H1 (cell line): ENCODE measurements around the gene TTC34. TPM values are rescaled to one million over a fixed set of nuclear protein-coding genes. Genes with fewer than 3 reads are reported as not detected.

Experiments
- CTCF ChIA-PET: fragments of 300-600 bp; sonication (Branson Sonifier 250); formaldehyde crosslinking; loops from one replicate; lab custom pipeline; 2021; ENCODE audit not compliant: partially characterized antibody; lab: Charles Lee
- POLR2A ChIA-PET: fragments of 300-600 bp; sonication (Branson Sonifier 250); formaldehyde crosslinking; loops from one replicate; lab custom pipeline; 2021; ENCODE audit warnings: inconsistent platforms; ENCODE audit not compliant: partially characterized antibody; lab: Charles Lee
- DNase-seq, 2 experiments: peaks; one replicate each; pipeline versions ENCODE4 v3.0.0 to v3.0.0-alpha.2; 2010 to 2022; ENCODE audit warnings: low spot score in 2 of 2, low read depth in 1 of 2, mixed read lengths in 1 of 2
- FAIRE-seq: peaks from 2 replicates; lab custom pipeline; 2011; peaks lifted over from hg19 to GRCh38; lab: Jason Lieb, UNC
- H2AFZ ChIP-seq: 2 replicates; pipeline ENCODE4 v1.8.1; 2012; ENCODE audit warnings: low read length, inconsistent platforms
- H2AK5ac ChIP-seq: 2 replicates; pipeline ENCODE4 v1.6.1; 2013; ENCODE audit warnings: low read depth, low read length
- H2BK120ac ChIP-seq: replicated peaks from 2 replicates; pipeline ENCODE3; 2013; ENCODE audit warnings: low read depth, low read length, inconsistent platforms
- H2BK12ac ChIP-seq: 2 replicates; pipeline ENCODE4 v1.6.1; 2013; ENCODE audit warnings: low read depth, low read length
- H2BK15ac ChIP-seq: 2 replicates; pipeline ENCODE4 v1.6.1; 2013; ENCODE audit warnings: low read length
- H2BK20ac ChIP-seq: 2 replicates; pipeline ENCODE4 v1.6.1; 2013; ENCODE audit warnings: low read length
- H2BK5ac ChIP-seq: 2 replicates; pipeline ENCODE4 v1.6.1; 2013; ENCODE audit warnings: low read depth, low read length
- H3K14ac ChIP-seq: 2 replicates; pipeline ENCODE4 v1.6.1; 2013; ENCODE audit warnings: inconsistent platforms; ENCODE audit not compliant: insufficient read length
- H3K18ac ChIP-seq: 2 replicates; pipeline ENCODE4 v1.6.1; 2013; ENCODE audit warnings: low read length; ENCODE audit errors: extremely low read depth
- H3K23ac ChIP-seq: 2 replicates; pipeline ENCODE4 v1.6.1; 2013; ENCODE audit warnings: inconsistent platforms; ENCODE audit not compliant: insufficient read length
- H3K23me2 ChIP-seq: 2 replicates; pipeline ENCODE4 v1.6.1; 2013; ENCODE audit warnings: low read depth, low read length
- H3K27ac ChIP-seq: 2 replicates; pipeline ENCODE4 v1.6.1; 2011; ENCODE audit warnings: low read depth, low read length, inconsistent platforms
- H3K27me3 ChIP-seq, 4 experiments: replicated peaks in 1 of 4; 1 replicate in 1 of 4; 2 replicates in 3 of 4; pipeline versions ENCODE4 v1.6.1 to v1.8.1; 2011 to 2013; ENCODE audit warnings: low read length in 3 of 4, mild to moderate bottlenecking in 3 of 4, inconsistent platforms in 2 of 4, mixed read lengths in 2 of 4, moderate library complexity in 1 of 4; ENCODE audit not compliant: control insufficient read depth in 3 of 4, insufficient read depth in 3 of 4; ENCODE audit errors: extremely low read depth in 1 of 4
- H3K36me3 ChIP-seq, 4 experiments: 2 replicates each; pipeline versions ENCODE4 v1.6.1 to v1.8.1; 2011 to 2013; ENCODE audit warnings: mild to moderate bottlenecking in 4 of 4, low read length in 3 of 4, moderate library complexity in 2 of 4, control low read depth in 1 of 4, inconsistent platforms in 1 of 4; ENCODE audit not compliant: insufficient read depth in 4 of 4, control insufficient read depth in 2 of 4
- H3K4ac ChIP-seq: replicated peaks from 2 replicates; pipeline ENCODE3; 2013; ENCODE audit warnings: low read length, low read depth, mixed read lengths, inconsistent platforms; ENCODE audit not compliant: insufficient read length
- H3K4me1 ChIP-seq, 4 experiments: replicated peaks in 1 of 4; 1 replicate in 1 of 4; 2 replicates in 3 of 4; pipeline versions ENCODE4 v1.6.1 to v1.8.1; 2011 to 2013; ENCODE audit warnings: low read length in 3 of 4, inconsistent platforms in 2 of 4, mixed read lengths in 1 of 4; ENCODE audit not compliant: insufficient read depth in 4 of 4, control insufficient read depth in 3 of 4
- H3K4me2 ChIP-seq, 2 experiments: 2 replicates each; pipeline versions ENCODE4 v1.6.1 to v1.8.1; 2011 to 2013; ENCODE audit warnings: low read depth in 2 of 2, low read length in 2 of 2, control low read depth in 1 of 2, inconsistent platforms in 1 of 2, mild to moderate bottlenecking in 1 of 2; ENCODE audit not compliant: insufficient read depth in 1 of 2
- H3K4me3 ChIP-seq, 4 experiments: fragments of 200-600, 300-600 bp in 1 of 4; sonication (generic), shearing (Covaris generic), sonication (Bioruptor Twin) in 1 of 4; 2 replicates each; pipeline versions ENCODE4 v1.5.1 to v1.8.1; 2011 to 2016; ENCODE audit warnings: low read length in 4 of 4, low read depth in 3 of 4, control low read depth in 2 of 4, inconsistent platforms in 2 of 4, mild to moderate bottlenecking in 2 of 4, mixed read lengths in 1 of 4, moderate library complexity in 1 of 4; ENCODE audit not compliant: insufficient read depth in 2 of 4; ENCODE audit errors: extremely low read depth in 1 of 4
- H3K56ac ChIP-seq: replicated peaks from 2 replicates; pipeline ENCODE3; 2013; ENCODE audit warnings: low read depth, mild to moderate bottlenecking, mixed read lengths, low read length, inconsistent platforms; ENCODE audit not compliant: insufficient read length
- H3K79me1 ChIP-seq: 2 replicates; pipeline ENCODE4 v1.6.1; 2013; ENCODE audit warnings: low read depth, low read length, control low read depth
- H3K79me2 ChIP-seq, 2 experiments: 2 replicates each; pipeline versions ENCODE4 v1.6.1 to v1.8.1; 2012 to 2013; ENCODE audit warnings: low read length in 2 of 2, mild to moderate bottlenecking in 2 of 2, inconsistent platforms in 1 of 2; ENCODE audit not compliant: insufficient read depth in 2 of 2, control insufficient read depth in 1 of 2
- H3K9ac ChIP-seq, 4 experiments: replicated peaks in 1 of 4; 1 replicate in 1 of 4; 2 replicates in 3 of 4; pipeline versions ENCODE4 v1.6.1 to v1.8.1; 2011 to 2013; ENCODE audit warnings: low read depth in 3 of 4, low read length in 3 of 4, control low read depth in 2 of 4, mild to moderate bottlenecking in 2 of 4, moderate library complexity in 2 of 4, inconsistent platforms in 1 of 4; ENCODE audit errors: extremely low read depth in 1 of 4
- H3K9me3 ChIP-seq, 2 experiments: 2 replicates each; pipeline versions ENCODE4 v1.6.1 to v1.8.1; 2012 to 2013; ENCODE audit warnings: mild to moderate bottlenecking in 2 of 2, moderate library complexity in 2 of 2, control low read depth in 1 of 2, inconsistent platforms in 1 of 2, low read depth in 1 of 2, low read length in 1 of 2, mixed read lengths in 1 of 2; ENCODE audit not compliant: insufficient read depth in 2 of 2
- H4K20me1 ChIP-seq, 2 experiments: replicated peaks in 1 of 2; 2 replicates each; pipeline versions ENCODE3 to v1.8.1; 2011 to 2013; ENCODE audit warnings: inconsistent platforms in 2 of 2, low read length in 2 of 2, mild to moderate bottlenecking in 1 of 2; ENCODE audit not compliant: insufficient read depth in 2 of 2, control insufficient read depth in 1 of 2
- H4K5ac ChIP-seq: 2 replicates; pipeline ENCODE4 v1.6.1; 2013; ENCODE audit warnings: low read length, low read depth, mixed read lengths, inconsistent platforms; ENCODE audit not compliant: insufficient read length
- H4K8ac ChIP-seq: 2 replicates; pipeline ENCODE4 v1.8.0; 2013; ENCODE audit warnings: mild to moderate bottlenecking, moderate library complexity, low read length, inconsistent platforms; ENCODE audit not compliant: insufficient read depth; ENCODE audit errors: extremely low read depth
- H4K91ac ChIP-seq: replicated peaks from 2 replicates; pipeline ENCODE3; 2013; ENCODE audit warnings: low read length, mixed read lengths, inconsistent platforms; ENCODE audit not compliant: insufficient read length
- ATF3 ChIP-seq: IDR thresholded peaks from 2 replicates; pipeline ENCODE4 v1.6.1; 2011; ENCODE audit warnings: low read depth, mild to moderate bottlenecking, low read length; ENCODE audit not compliant: insufficient read depth
- BACH1 ChIP-seq: IDR thresholded peaks from 2 replicates; pipeline ENCODE4 v1.6.1; 2012; ENCODE audit warnings: low read length, improper control_type of control experiment
- CREB1 ChIP-seq: IDR thresholded peaks from 2 replicates; pipeline ENCODE4 v1.6.1; 2012; ENCODE audit warnings: inconsistent platforms
- E2F6 ChIP-seq: IDR thresholded peaks from 2 replicates; pipeline ENCODE4 v1.6.1; 2012; ENCODE audit warnings: inconsistent platforms
- EZH2 ChIP-seq: fragments of 200-600 bp; sonication (generic); IDR thresholded peaks from 2 replicates; pipeline ENCODE4 v1.7.1; 2012; ENCODE audit warnings: low read depth, mild to moderate bottlenecking, moderate library complexity, low read length, inconsistent platforms; ENCODE audit not compliant: severe bottlenecking
- FOSL1 ChIP-seq: IDR thresholded peaks from 2 replicates; pipeline ENCODE4 v1.6.1; 2011; ENCODE audit warnings: mild to moderate bottlenecking, low read depth, low read length, moderate library complexity; ENCODE audit not compliant: insufficient read depth
- JUND ChIP-seq: IDR thresholded peaks from 2 replicates; pipeline ENCODE4 v1.6.1; 2011; ENCODE audit warnings: mild to moderate bottlenecking, improper control_type of control experiment, low read length
- KDM1A ChIP-seq: fragments of 200-600, 300-600 bp; sonication (generic); IDR thresholded peaks from 2 replicates; pipeline ENCODE4 v1.7.1; 2016; ENCODE audit warnings: mild to moderate bottlenecking, low read length, borderline replicate concordance
- SIRT6 ChIP-seq: IDR thresholded peaks from one replicate; pipeline ENCODE4 v1.7.1; 2012; ENCODE audit warnings: low read length, inconsistent platforms
- SP1 ChIP-seq: IDR thresholded peaks from 2 replicates; pipeline ENCODE4 v1.6.1; 2011; ENCODE audit warnings: low read depth, low read length
- SP2 ChIP-seq: IDR thresholded peaks from 2 replicates; pipeline ENCODE4 v1.6.1; 2012; ENCODE audit warnings: mild to moderate bottlenecking, low read length, inconsistent platforms
- TAF7 ChIP-seq: optimal IDR thresholded peaks from 2 replicates; pipeline ENCODE3; 2011; ENCODE audit warnings: low read depth, mild to moderate bottlenecking, inconsistent platforms, low read length, moderate library complexity, borderline replicate concordance
- TCF12 ChIP-seq: IDR thresholded peaks from 2 replicates; pipeline ENCODE4 v1.6.1; 2011; ENCODE audit warnings: low read depth, mild to moderate bottlenecking, low read length
- WGBS, 2 experiments: shearing (Covaris generic) in 1 of 2; methylation state at CpG; one replicate each; pipeline versions ENCODE4 v1.1.6 to v1.1.7; 2013 to 2015; ENCODE audit warnings: low lambda C conversion rate in 2 of 2, mixed read lengths in 2 of 2, inconsistent platforms in 1 of 2, low coverage in 1 of 2, missing lambda C conversion rate in 1 of 2; ENCODE audit not compliant: insufficient replicate concordance in 2 of 2, insufficient coverage in 1 of 2, insufficient read length in 1 of 2; ENCODE audit errors: extremely low coverage in 1 of 2, missing lambda C conversion rate in 1 of 2; 5-methylcytosine and 5-hydroxymethylcytosine counted together
- polyA plus RNA-seq, 7 experiments: library from polyadenylated mRNA; depleted of rRNA in 3 of 7; stranded (reverse) in 5 of 7; unstranded in 2 of 7; fragments of >200 nt in 5 of 7; fragments of 200-250 nt in 2 of 7; gene quantifications; 1 replicate in 5 of 7; 2 replicates in 1 of 7; 4 replicates in 1 of 7; pipeline versions ENCODE4 v1.2.1 to v1.2.3, GENCODE V29; 2011 to 2013; ENCODE audit warnings: missing spikeins in 2 of 7, mixed read lengths in 2 of 7
- total RNA-seq: library from RNA; stranded (reverse); fragmentation: NEBNext Ultra II Directional; extraction: Animal tissue kit (Norgen Biotek cat#: 25700); gene quantifications from 2 replicates; pipeline ENCODE4 v1.2.1, GENCODE V29; 2021

TTC34 gene
- total and polyA plus RNA-seq, 2 of the 8 experiments (the other 6 are each of a cell fraction or from before 2014, with no cell fraction given): 0.23 to 0.50 TPM

- Histone ChIP-seq H4K91ac (no peak overlapping the region), H2AFZ (no peak overlapping the region), H3K4me1 (peaks cover 3 to 25% (median 18%) of the 10 kb centered on the region in 4 experiments), H3K27ac (no peak overlapping the region), H3K79me1 (no peaks in the 10 kb centered on the region), H3K9ac (no peak overlapping the region), H3K23me2 (no peaks in the 10 kb centered on the region; the same call in none of the 2 replicates), H4K8ac (no peak overlapping the region), H3K14ac (no peak overlapping the region), H4K5ac (no peak overlapping the region), H2BK120ac (no peak overlapping the region), H3K4ac (no peak overlapping the region), H4K20me1 (peaks cover 0 to 9% of the 10 kb centered on the region in 2 experiments), H3K79me2 (no peaks in the 10 kb centered on the region), H3K18ac (no peak overlapping the region), H2BK15ac (no peak overlapping the region), H3K9me3 (peaks cover 0 to under 1% of the 10 kb centered on the region in 2 experiments; a peak in 1 of 4 replicates), H3K4me3 (no peak overlapping the region), H3K23ac (no peak overlapping the region), H3K56ac (no peak overlapping the region), H3K36me3 (no peaks in the 10 kb centered on the region), H2BK20ac (no peak overlapping the region), H3K27me3 (peaks cover 0 to 13% (median 5%) of the 10 kb centered on the region in 4 experiments; a peak in 4 of 7 replicates), H2BK12ac (no peak overlapping the region), H2BK5ac (no peak overlapping the region), H2AK5ac (no peak overlapping the region), H3K4me2 (no peak overlapping the region)
- DNase-seq (no peak), FAIRE-seq (no peak)
- POLR2A ChIA-PET: interaction anchor here (0.6 kb wide), 1 partner anchor 97 kb away, joined by 3 read pairs; no protein-coding TSS in a partner anchor
- CTCF ChIA-PET: interaction anchor here (0.6 to 1.2 kb wide), 3 partner anchors 675 to 1804 kb away, joined by 3 to 4 read pairs (median 3); no protein-coding TSS in a partner anchor
- 88% methylated on average over 9 of the region's 10 CpGs; no CpG with 5 or more reads in 1 of the 2 experiments for WGBS, 2 experiments
- no peak for TF ChIP-seq SP1
- TF ChIP-seq FOSL1: no peak
- no peak for TF ChIP-seq ATF3
- no peak for TF ChIP-seq SIRT6
- TF ChIP-seq JUND: no peak
- TF ChIP-seq E2F6: no peak
- no peak for TF ChIP-seq TCF12
- TF ChIP-seq EZH2: no peak
- TF ChIP-seq TAF7: no peak
- TF ChIP-seq KDM1A: no peak
- TF ChIP-seq BACH1: no peak
- no peak for TF ChIP-seq SP2
- no peak for TF ChIP-seq CREB1
Measured at GRCh38 chr1:2635361-2636010, 166.0 kb downstream of the TTC34 start.
